HG03342 (cell line): ENCODE measurements around the gene CRYBG3.
A peak's percentile ranks its signal among the peaks of the same experiment; 100 is the strongest.

Experiments
- ATAC-seq: cut with Tn5 transposase; IDR thresholded peaks from one replicate; pipeline ENCODE4 v1.9.1; 2021; ENCODE audit warnings: mild to moderate bottlenecking, moderate library complexity; ENCODE audit not compliant: unreplicated experiment

The CRYBG3 gene

GRCh38 chr3:97970956-97971620 is 149.3 kb downstream of the CRYBG3 start:
- no peak for ATAC-seq

GRCh38 chr3:97971679-97972567 is 150.1 kb downstream of the CRYBG3 start, which contains the start of gene RIOX2:
TSS of gene RIOX2 (minus strand) at chr3:97972431. CDS start at chr3:97967593, 4,838 bp downstream.
- peak; percentile 91 for ATAC-seq

- no peak for ATAC-seq
Measured at GRCh38 chr3:97972976-97973375, 151.2 kb downstream of the CRYBG3 start.

- no peak for ATAC-seq
Measured at GRCh38 chr3:97974996-97975395, 153.2 kb downstream of the CRYBG3 start.

GRCh38 chr3:97975466-97975865 is 153.7 kb downstream of the CRYBG3 start:
- ATAC-seq: no peak

- no peak for ATAC-seq
Measured at GRCh38 chr3:97979610-97980009, 157.8 kb downstream of the CRYBG3 start.

GRCh38 chr3:97981886-97982285 is 160.1 kb downstream of the CRYBG3 start:
- ATAC-seq: no peak

- no peak for ATAC-seq
Measured at GRCh38 chr3:97983933-97984491, 162.2 kb downstream of the CRYBG3 start.

GRCh38 chr3:97987306-97987705 is 165.5 kb downstream of the CRYBG3 start:
- ATAC-seq: no peak

GRCh38 chr3:97988784-97989568 is 167.2 kb downstream of the CRYBG3 start:
- ATAC-seq: no peak

- ATAC-seq: no peak
Measured at GRCh38 chr3:97990624-97991292, 168.9 kb downstream of the CRYBG3 start.

GRCh38 chr3:97991293-97991682 is 169.5 kb downstream of the CRYBG3 start:
- ATAC-seq: no peak

GRCh38 chr3:97992547-97993173 is 170.8 kb downstream of the CRYBG3 start:
- ATAC-seq: no peak

GRCh38 chr3:97993526-97993925 is 171.7 kb downstream of the CRYBG3 start:
- ATAC-seq: no peak

- ATAC-seq: no peak
Measured at GRCh38 chr3:97994328-97994945, 172.6 kb downstream of the CRYBG3 start.
